GM10248 (cell line): ENCODE measurements around the gene GTPBP1.

Experiments used
- CTCF ChIA-PET: fragments of 300-600 bp; sonication (Branson Sonifier 250); formaldehyde crosslinking; extraction: SDS; loops from one replicate; lab custom pipeline; 2021; ENCODE audit warnings: antibody characterized with exemption; lab: Yijun Ruan, JAX
- POLR2A ChIA-PET: fragments of 350-650 bp; sonication (Branson Sonifier 250); formaldehyde crosslinking; extraction: SDS; loops from one replicate; lab custom pipeline; 2020; ENCODE audit warnings: antibody characterized with exemption; lab: Yijun Ruan, JAX
- DNase-seq: peaks from one replicate; pipeline ENCODE4 v3.0.0; 2012; ENCODE audit errors: extremely low spot score
- CTCF ChIP-seq: IDR thresholded peaks from 2 replicates; pipeline ENCODE4 v1.5.1; 2012; ENCODE audit warnings: mild to moderate bottlenecking, low read depth; ENCODE audit errors: extremely low read depth, missing control alignments, control extremely low read depth

Gene GTPBP1

GRCh38 chr22:38739300-38740055 lies 33.7 kb downstream of the GTPBP1 start:
- no peak for DNase-seq
- POLR2A ChIA-PET, result no interaction called here
- TF ChIP-seq CTCF, result no peak
- CTCF ChIA-PET, result interaction anchor here (1.3 to 2.3 kb wide), 2 partner anchors 12 to 14 kb away, joined by 3 to 8 read pairs; no protein-coding TSS in a partner anchor

- no peak for DNase-seq
- no peak for TF ChIP-seq CTCF
- CTCF ChIA-PET, result interaction anchor here (1.2 to 2.3 kb wide), 3 partner anchors 12 to 15 kb away, joined by 3 to 8 read pairs (median 3); no protein-coding TSS in a partner anchor
- POLR2A ChIA-PET, result no interaction called here
Observed at GRCh38 chr22:38740116-38740723, 34.5 kb downstream of the GTPBP1 start.

- POLR2A ChIA-PET, result no interaction called here
- CTCF ChIA-PET, result interaction anchor here (1.2 to 2.3 kb wide), 3 partner anchors 11 to 16 kb away, joined by 3 to 8 read pairs (median 3); no protein-coding TSS in a partner anchor
- no peak for DNase-seq
- TF ChIP-seq CTCF, result peak; percentile 4
Observed at GRCh38 chr22:38740754-38741153, 35.0 kb downstream of the GTPBP1 start.

GRCh38 chr22:38741166-38741565 lies 35.4 kb downstream of the GTPBP1 start:
- no peak for DNase-seq
- POLR2A ChIA-PET, result no interaction called here
- no peak for TF ChIP-seq CTCF
- CTCF ChIA-PET, result interaction anchor here (1.2 to 2.3 kb wide), 2 partner anchors 14 to 16 kb away, joined by 3 to 8 read pairs; no protein-coding TSS in a partner anchor

GRCh38 chr22:38741576-38741975 lies 35.8 kb downstream of the GTPBP1 start:
- ChIA-PET CTCF (interaction anchor here (1.1 kb wide), 1 partner anchor 9 kb away, joined by 4 read pairs; no protein-coding TSS in a partner anchor), POLR2A (interaction anchor here (1.8 kb wide), 1 partner anchor 10 kb away, joined by 15 read pairs; no protein-coding TSS in a partner anchor)
- TF ChIP-seq CTCF, result no peak
- DNase-seq, result no peak

GRCh38 chr22:38742176-38742942 lies 36.6 kb downstream of the GTPBP1 start:
- no peak for TF ChIP-seq CTCF
- POLR2A ChIA-PET, result interaction anchor here (0.5 to 1.8 kb wide), 2 partner anchors 9 to 374 kb away, joined by 3 to 15 read pairs; no protein-coding TSS in a partner anchor
- no peak for DNase-seq
- CTCF ChIA-PET, result interaction anchor here (1.1 to 1.9 kb wide), 6 partner anchors 8 to 26 kb away, joined by 3 to 6 read pairs (median 4); no protein-coding TSS in a partner anchor
